GM15510 (cell line): ENCODE measurements around the gene AGR2.

Experiments used
- POLR2A ChIP-seq: IDR thresholded peaks from 3 replicates; pipeline ENCODE4 v1.6.1; 2011; ENCODE audit warnings: borderline replicate concordance; ENCODE audit not compliant: insufficient read length; ENCODE audit errors: extremely low read depth

The AGR2 gene

GRCh38 chr7:16804674-16805439, at the start of gene AGR2:
Gene AGR2, minus strand, starts transcription at chr7:16804999. Its CDS starts 3,203 bp downstream, at chr7:16801796.
- no peak for TF ChIP-seq POLR2A

GRCh38 chr7:16851829-16852228, 47.0 kb upstream of the AGR2 start:
- TF ChIP-seq POLR2A = no peak

- no peak for TF ChIP-seq POLR2A
Observed at GRCh38 chr7:16850614-16851466, 46.0 kb upstream of the AGR2 start.

- TF ChIP-seq POLR2A = no peak
Observed at GRCh38 chr7:16849296-16850148, 44.7 kb upstream of the AGR2 start.

GRCh38 chr7:16847381-16847860, 42.6 kb upstream of the AGR2 start:
- no peak for TF ChIP-seq POLR2A

GRCh38 chr7:16846601-16847165, 41.9 kb upstream of the AGR2 start:
- no peak for TF ChIP-seq POLR2A

GRCh38 chr7:16845746-16846145, 40.9 kb upstream of the AGR2 start:
- TF ChIP-seq POLR2A = no peak

GRCh38 chr7:16841681-16842080, 36.9 kb upstream of the AGR2 start:
- TF ChIP-seq POLR2A = no peak

- no peak for TF ChIP-seq POLR2A
Observed at GRCh38 chr7:16840094-16840493, 35.3 kb upstream of the AGR2 start.

GRCh38 chr7:16839646-16840045, 34.8 kb upstream of the AGR2 start:
- TF ChIP-seq POLR2A = no peak

- no peak for TF ChIP-seq POLR2A
Observed at GRCh38 chr7:16838891-16839290, 34.1 kb upstream of the AGR2 start.

GRCh38 chr7:16838386-16838785, 33.6 kb upstream of the AGR2 start:
- no peak for TF ChIP-seq POLR2A

- TF ChIP-seq POLR2A = no peak
Observed at GRCh38 chr7:16836481-16836880, 31.7 kb upstream of the AGR2 start.

GRCh38 chr7:16833373-16833772, 28.6 kb upstream of the AGR2 start:
- no peak for TF ChIP-seq POLR2A
